Natural killer cell (primary cell): ENCODE measurements around the gene RHOB. TPM values are rescaled to one million over a fixed set of nuclear protein-coding genes. Genes with fewer than 3 reads are reported as not detected.

Source experiments
- ATAC-seq, 3 donors: fragments of 150-1000 bp in 2 of 3; fragments of 200-7000 bp in 1 of 3; cut with Tn5 transposase; 1 replicate in 1 of 3; 2 replicates in 2 of 3; pipeline ENCODE4 v1.10.0; 2021; ENCODE audit warnings: mild to moderate bottlenecking in 2 of 3, moderate library complexity in 2 of 3
- DNase-seq, 2 donors: peaks; one replicate each; pipeline versions ENCODE4 v3.0.0 to v3.0.0-alpha.2; 2013 to 2021; ENCODE audit warnings: mixed read lengths in 1 of 2
- H3K27ac ChIP-seq: one replicate; pipeline ENCODE4 v1.5.1; 2013; ENCODE audit warnings: mild to moderate bottlenecking, low read length
- H3K27me3 ChIP-seq: one replicate; pipeline ENCODE4 v1.6.1; 2013; ENCODE audit warnings: low read length; ENCODE audit not compliant: control insufficient read depth, insufficient read depth
- H3K36me3 ChIP-seq: one replicate; pipeline ENCODE4 v1.6.1; 2013; ENCODE audit warnings: low read length; ENCODE audit not compliant: control insufficient read depth, insufficient read depth
- H3K4me1 ChIP-seq: one replicate; pipeline ENCODE4 v1.6.1; 2013; ENCODE audit warnings: low read length; ENCODE audit not compliant: control insufficient read depth, insufficient read depth
- H3K4me3 ChIP-seq: one replicate; pipeline ENCODE4 v1.5.1; 2013; ENCODE audit warnings: low read length
- H3K9me3 ChIP-seq: one replicate; pipeline ENCODE4 v1.6.1; 2013; ENCODE audit warnings: low read length; ENCODE audit not compliant: control insufficient read depth, insufficient read depth
- H3K27ac Mint-ChIP-seq, 2 donors: one replicate each; pipeline ENCODE4 v1.8.0; 2022; ENCODE audit warnings: mild to moderate bottlenecking in 2 of 2, mixed read lengths in 2 of 2, moderate library complexity in 1 of 2
- H3K27me3 Mint-ChIP-seq, 2 donors: one replicate each; pipeline ENCODE4 v1.8.0; 2022; ENCODE audit warnings: low read depth in 2 of 2, mixed read lengths in 2 of 2
- H3K36me3 Mint-ChIP-seq: one replicate; pipeline ENCODE4 v1.8.0; 2022; ENCODE audit warnings: mixed read lengths
- H3K4me1 Mint-ChIP-seq, 2 donors: one replicate each; pipeline ENCODE4 v1.8.0; 2022; ENCODE audit warnings: mixed read lengths in 2 of 2
- H3K4me3 Mint-ChIP-seq: one replicate; pipeline ENCODE4 v1.8.0; 2022; ENCODE audit warnings: mild to moderate bottlenecking, moderate library complexity, mixed read lengths
- H3K9me3 Mint-ChIP-seq, 2 donors: one replicate each; pipeline ENCODE4 v1.8.0; 2022; ENCODE audit warnings: mixed read lengths in 2 of 2
- WGBS: methylation state at CpG from one replicate; pipeline ENCODE4 v1.1.7; 2013; ENCODE audit warnings: missing lambda C conversion rate; ENCODE audit not compliant: insufficient coverage; 5-methylcytosine and 5-hydroxymethylcytosine counted together
- intact Hi-C: fragments of 100-400 bp; cut with micrococcal nuclease; formaldehyde crosslinking; loops from one replicate; pipeline ENCODE4 v1.14.2; 2022
- total RNA-seq, 4 donors: library from RNA; stranded (reverse); fragments of 120-200 nt in 1 of 4; gene quantifications; one replicate each; pipeline versions ENCODE4 v1.2.3 to v1.2.4, GENCODE V29; 2013 to 2022
- TF ChIP-seq, protein P1 (sequence below): fragments of 200-600 bp; IDR thresholded peaks from one replicate; pipeline ENCODE4 v1.8.0; 2022; ENCODE audit warnings: antibody characterized with exemption

The RHOB gene
- total RNA-seq, 3 donors from 2014 or later (not counting 1 experiment from before 2014, with no cell fraction given): 50.8 to 222 (median 64.7) TPM

DNA sequence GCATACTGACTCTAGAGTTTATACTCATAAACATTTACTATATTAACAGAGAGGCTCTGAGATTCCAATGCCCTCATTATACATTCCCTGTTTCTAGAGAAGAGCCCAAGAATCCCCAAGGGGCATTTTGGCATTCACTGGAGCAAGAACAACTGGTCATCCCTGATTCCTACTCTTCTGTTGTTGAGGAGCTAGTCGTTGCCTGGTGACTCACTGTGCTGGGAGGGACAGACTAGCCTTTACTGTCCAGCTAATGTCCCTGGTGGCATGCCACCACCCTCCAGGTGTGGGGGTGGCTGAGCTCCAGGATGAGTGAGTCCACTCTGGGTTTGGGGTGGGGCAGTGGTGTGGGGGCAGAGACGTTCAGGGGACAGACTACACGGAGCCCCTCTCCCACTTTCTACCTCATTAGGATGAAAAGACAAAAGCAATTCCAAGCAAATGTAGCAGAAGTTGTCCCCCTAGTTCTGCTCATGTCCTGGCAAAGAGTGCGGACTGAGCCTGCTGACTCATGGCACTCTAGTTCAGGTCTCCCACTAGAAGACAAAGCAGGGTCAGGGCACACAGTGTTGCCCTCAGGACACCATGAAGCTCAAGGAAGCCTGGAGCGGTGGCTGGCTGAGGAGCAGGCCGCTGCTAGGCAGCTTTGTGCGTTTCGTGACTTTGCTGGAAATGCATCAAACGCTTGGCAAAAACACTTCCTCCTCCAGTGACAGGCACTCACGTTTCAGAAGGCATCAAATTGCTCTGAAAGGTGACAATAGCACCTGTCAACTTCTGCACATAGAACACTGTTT lies 49.4 kb downstream of the RHOB start:
- 77% methylated on average over 10 of the region's 10 CpGs for WGBS
- Histone ChIP-seq H3K36me3 (no peaks in the 10 kb centered on the region), H3K9me3 (no peaks in the 10 kb centered on the region), H3K27me3 (no peaks in the 10 kb centered on the region), H3K27ac (no peak overlapping the region), H3K4me3 (no peak overlapping the region), H3K4me1 (no peaks in the 10 kb centered on the region)
- intact Hi-C loops: no loop called here
- Mint-ChIP-seq H3K27ac (no peak overlapping the region), H3K36me3 (no peaks in the 10 kb centered on the region), H3K27me3 (peaks cover 0 to 7% of the 10 kb centered on the region in 2 donors), H3K9me3 (no peaks in the 10 kb centered on the region), H3K4me1 (no peaks in the 10 kb centered on the region), H3K4me3 (no peak overlapping the region)
- ATAC-seq: no peak
- no peak for DNase-seq
- TF ChIP-seq, protein P1, sequence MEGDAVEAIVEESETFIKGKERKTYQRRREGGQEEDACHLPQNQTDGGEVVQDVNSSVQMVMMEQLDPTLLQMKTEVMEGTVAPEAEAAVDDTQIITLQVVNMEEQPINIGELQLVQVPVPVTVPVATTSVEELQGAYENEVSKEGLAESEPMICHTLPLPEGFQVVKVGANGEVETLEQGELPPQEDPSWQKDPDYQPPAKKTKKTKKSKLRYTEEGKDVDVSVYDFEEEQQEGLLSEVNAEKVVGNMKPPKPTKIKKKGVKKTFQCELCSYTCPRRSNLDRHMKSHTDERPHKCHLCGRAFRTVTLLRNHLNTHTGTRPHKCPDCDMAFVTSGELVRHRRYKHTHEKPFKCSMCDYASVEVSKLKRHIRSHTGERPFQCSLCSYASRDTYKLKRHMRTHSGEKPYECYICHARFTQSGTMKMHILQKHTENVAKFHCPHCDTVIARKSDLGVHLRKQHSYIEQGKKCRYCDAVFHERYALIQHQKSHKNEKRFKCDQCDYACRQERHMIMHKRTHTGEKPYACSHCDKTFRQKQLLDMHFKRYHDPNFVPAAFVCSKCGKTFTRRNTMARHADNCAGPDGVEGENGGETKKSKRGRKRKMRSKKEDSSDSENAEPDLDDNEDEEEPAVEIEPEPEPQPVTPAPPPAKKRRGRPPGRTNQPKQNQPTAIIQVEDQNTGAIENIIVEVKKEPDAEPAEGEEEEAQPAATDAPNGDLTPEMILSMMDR: no peak

DNA sequence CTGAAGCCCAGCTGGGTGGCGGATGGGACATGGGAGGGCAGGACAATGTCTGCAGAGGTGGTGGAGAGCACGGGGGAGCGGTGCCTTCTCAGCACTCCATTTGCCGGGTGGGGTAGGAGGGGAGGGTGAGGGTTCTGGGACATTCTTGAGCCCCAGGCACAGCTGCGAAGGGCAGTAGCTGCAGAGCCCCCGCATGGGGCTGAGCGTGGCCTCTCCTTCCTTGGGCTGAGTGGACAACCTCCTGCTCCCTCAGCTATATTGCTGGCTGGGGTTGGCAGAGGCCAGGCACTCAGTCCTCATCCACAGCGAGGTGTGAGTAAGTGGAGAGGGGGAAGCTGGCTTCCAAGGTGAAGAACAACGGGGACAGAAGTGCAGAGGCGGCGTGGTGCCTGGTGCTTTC lies 50.1 kb downstream of the RHOB start:
- Histone ChIP-seq H3K27me3 (no peaks in the 10 kb centered on the region), H3K27ac (no peak overlapping the region), H3K9me3 (no peaks in the 10 kb centered on the region), H3K36me3 (no peaks in the 10 kb centered on the region), H3K4me3 (no peak overlapping the region), H3K4me1 (no peaks in the 10 kb centered on the region)
- no peak for DNase-seq
- H3K4me1 Mint-ChIP-seq: no peaks in the 10 kb centered on the region
- H3K4me3 Mint-ChIP-seq: no peak overlapping the region
- intact Hi-C loops: no loop called here
- TF ChIP-seq, protein P1: no peak
- H3K9me3 Mint-ChIP-seq: no peaks in the 10 kb centered on the region
- no peaks in the 10 kb centered on the region for H3K36me3 Mint-ChIP-seq
- ATAC-seq: no peak
- H3K27ac Mint-ChIP-seq: no peak overlapping the region
- peaks cover 0 to 7% of the 10 kb centered on the region in 2 donors for H3K27me3 Mint-ChIP-seq
- 88% methylated on average over 11 of the region's 11 CpGs for WGBS

Other genes starting within 250 kb of the RHOB start
- under 1 TPM in 1 of 3 donors, not detected in 2; 0.63 TPM for gene SDC1, start 221.9 kb upstream of the RHOB start, total RNA-seq
- gene PUM2, start 96.2 kb upstream of the RHOB start, total RNA-seq: 100 to 1,000 TPM; 115 to 157 (median 130) TPM
- 10 to 100 TPM; 17.4 to 25.7 (median 22.8) TPM for gene HS1BP3, start 204.0 kb downstream of the RHOB start, total RNA-seq
- gene GDF7, start 220.1 kb downstream of the RHOB start, total RNA-seq: under 1 TPM; 0.02 to 0.10 (median 0.05) TPM